WTC11 (cell line): ENCODE results near the gene RXFP2. TPM values are rescaled to one million over a fixed set of nuclear protein-coding genes. Genes with fewer than 3 reads are reported as not detected.

Experiments used
- ATAC-seq: fragments of 200-7000 bp; cut with Tn5 transposase; 2 replicates; pipeline ENCODE4 v1.10.0; 2021; ENCODE audit warnings: mild to moderate bottlenecking, moderate library complexity
- CTCF ChIA-PET: fragments of 300-600 bp; sonication (Branson Sonifier 250); formaldehyde crosslinking; loops from one replicate; lab custom pipeline; 2021; ENCODE audit warnings: antibody characterized with exemption; lab: Charles Lee
- POLR2A ChIA-PET: fragments of 350-600 bp; sonication (Branson Sonifier 250); formaldehyde crosslinking; loops from one replicate; lab custom pipeline; 2021; ENCODE audit warnings: antibody characterized with exemption; lab: Charles Lee
- DNase-seq: peaks from one replicate; pipeline ENCODE4 v3.0.0; 2021; ENCODE audit warnings: low spot score
- H3K27ac Mint-ChIP-seq: 2 replicates; pipeline ENCODE4 v1.8.0; 2021; ENCODE audit warnings: mixed read lengths
- H3K27me3 Mint-ChIP-seq: 2 replicates; pipeline ENCODE4 v1.8.0; 2021; ENCODE audit warnings: low read depth, mild to moderate bottlenecking, moderate library complexity, mixed read lengths
- H3K36me3 Mint-ChIP-seq: 2 replicates; pipeline ENCODE4 v1.8.0; 2021; ENCODE audit warnings: mixed read lengths
- H3K4me1 Mint-ChIP-seq: 2 replicates; pipeline ENCODE4 v1.8.0; 2022; ENCODE audit warnings: mixed read lengths
- H3K4me3 Mint-ChIP-seq: 2 replicates; pipeline ENCODE4 v1.8.0; 2021; ENCODE audit warnings: mild to moderate bottlenecking, moderate library complexity, mixed read lengths
- H3K9me3 Mint-ChIP-seq: 2 replicates; pipeline ENCODE4 v1.8.0; 2021; ENCODE audit warnings: mixed read lengths
- AR ChIP-seq: fragments of 250-450 bp; sonication (Bioruptor Pico); IDR thresholded peaks from 2 replicates; pipeline ENCODE4 v1.9.0; 2021; ENCODE audit warnings: mild to moderate bottlenecking
- CBFB ChIP-seq: sonication (generic); formaldehyde crosslinking; IDR thresholded peaks from 2 replicates; pipeline ENCODE4 v1.8.1; 2022; ENCODE audit warnings: mild to moderate bottlenecking, low read depth, missing genetic modification reagents
- CTCF ChIP-seq: fragments of 200-600 bp; IDR thresholded peaks from 2 replicates; pipeline ENCODE4 v1.8.0; 2022; ENCODE audit warnings: antibody characterized with exemption
- E2F1 ChIP-seq: sonication (generic); formaldehyde crosslinking; IDR thresholded peaks from 2 replicates; pipeline ENCODE4 v1.8.0; 2022; ENCODE audit warnings: mild to moderate bottlenecking, missing genetic modification reagents
- FOXJ3 ChIP-seq: sonication (generic); formaldehyde crosslinking; IDR thresholded peaks from 2 replicates; pipeline ENCODE4 v1.9.0; 2021; ENCODE audit warnings: missing genetic modification reagents, mild to moderate bottlenecking, borderline replicate concordance
- HMGA2 ChIP-seq: fragments of 250-450 bp; sonication (Bioruptor Pico); IDR thresholded peaks from 2 replicates; pipeline ENCODE4 v1.4.0; 2021; ENCODE audit warnings: mild to moderate bottlenecking, moderate library complexity
- MLX ChIP-seq: sonication (generic); formaldehyde crosslinking; IDR thresholded peaks from 2 replicates; pipeline ENCODE4 v1.8.1; 2023; ENCODE audit warnings: mild to moderate bottlenecking, missing genetic modification reagents, moderate library complexity
- MXD4 ChIP-seq: fragments of 250-450 bp; sonication (Bioruptor Pico); IDR thresholded peaks from 2 replicates; pipeline ENCODE4 v1.8.0; 2021; ENCODE audit warnings: mild to moderate bottlenecking, moderate library complexity, borderline replicate concordance
- NFE2L1 ChIP-seq: sonication (generic); formaldehyde crosslinking; IDR thresholded peaks from 2 replicates; pipeline ENCODE4 v1.8.1; 2023; ENCODE audit warnings: missing genetic modification reagents
- NR1H2 ChIP-seq: sonication (generic); formaldehyde crosslinking; IDR thresholded peaks from 2 replicates; pipeline ENCODE4 v1.9.0; 2021; ENCODE audit warnings: mild to moderate bottlenecking, moderate library complexity, missing genetic modification reagents
- ZNF423 ChIP-seq: fragments of 250-450 bp; sonication (Bioruptor Pico); IDR thresholded peaks from 2 replicates; pipeline ENCODE4 v2.1.2; 2022; ENCODE audit warnings: mild to moderate bottlenecking, moderate library complexity
- ZNF532 ChIP-seq: fragments of 250-450 bp; sonication (Bioruptor Pico); IDR thresholded peaks from 2 replicates; pipeline ENCODE4 v1.9.0; 2021; ENCODE audit warnings: mild to moderate bottlenecking, borderline replicate concordance
- total RNA-seq: library from RNA; stranded (reverse); gene quantifications from 3 replicates; pipeline ENCODE4 v1.2.3, GENCODE V29; 2021

The RXFP2 gene
- total RNA-seq, 1 experiment from 2014 or later: not detected

GRCh38 chr13:31798189-31798588, 58.9 kb downstream of the RXFP2 start (continued):
- TF ChIP-seq E2F1 (CRISPR knock-in tag) (no peak), MXD4 (CRISPR knock-in tag) (no peak), MLX (CRISPR knock-in tag) (no peak), HMGA2 (CRISPR knock-in tag) (no peak), NR1H2 (CRISPR knock-in tag) (no peak), ZNF423 (CRISPR knock-in tag) (no peak)

GRCh38 chr13:31801088-31801487, 61.8 kb downstream of the RXFP2 start:
- no peak overlapping the region for H3K4me3 Mint-ChIP-seq
- CTCF ChIA-PET: interaction anchor here (1.0 kb wide), 1 partner anchor 263 kb away, joined by 3 read pairs; no protein-coding TSS in a partner anchor
- POLR2A ChIA-PET: no interaction called here
- H3K36me3 Mint-ChIP-seq: no peaks in the 10 kb centered on the region
- H3K9me3 Mint-ChIP-seq: no peaks in the 10 kb centered on the region
- H3K4me1 Mint-ChIP-seq: no peaks in the 10 kb centered on the region
- DNase-seq (no peak), ATAC-seq (no peak)
- no peaks in the 10 kb centered on the region for H3K27me3 Mint-ChIP-seq
- no peak overlapping the region for H3K27ac Mint-ChIP-seq
- TF ChIP-seq CBFB (CRISPR knock-in tag): no peak

GRCh38 chr13:31803311-31803710, 64.0 kb downstream of the RXFP2 start:
- Mint-ChIP-seq H3K9me3 (no peaks in the 10 kb centered on the region), H3K27ac (no peak overlapping the region), H3K27me3 (no peaks in the 10 kb centered on the region; the same call in 1 of the 2 replicates), H3K4me1 (no peaks in the 10 kb centered on the region), H3K36me3 (no peaks in the 10 kb centered on the region), H3K4me3 (no peak overlapping the region)
- ChIA-PET CTCF (no interaction called here), POLR2A (no interaction called here)
- DNase-seq (no peak), ATAC-seq (no peak)
- TF ChIP-seq AR (CRISPR knock-in tag): no peak
- no peak for TF ChIP-seq ZNF532 (CRISPR knock-in tag)
- TF ChIP-seq CTCF: no peak
- no peak for TF ChIP-seq NFE2L1 (CRISPR knock-in tag)
- TF ChIP-seq FOXJ3: no peak
